ENCODE results near the gene TOB1.

TOB1 gene

DNA sequence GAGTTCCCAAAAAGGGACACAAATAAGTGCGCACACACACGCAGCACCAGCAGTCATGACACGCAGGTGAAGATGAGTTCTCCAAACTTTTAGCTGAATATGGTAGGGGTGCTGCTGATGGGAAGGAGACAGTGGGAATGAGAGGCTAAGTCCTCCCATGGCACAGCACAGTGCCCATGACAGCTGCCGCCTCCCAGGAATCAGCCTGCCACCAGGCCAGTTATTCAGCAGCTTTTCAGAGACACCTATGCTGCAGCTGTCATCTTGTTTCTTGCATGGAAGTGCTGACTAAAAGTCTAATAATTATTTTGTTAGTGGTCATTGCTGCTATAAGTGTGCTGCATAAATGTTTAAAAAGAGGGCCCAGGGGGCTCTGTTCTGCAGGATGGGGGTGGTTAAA lies 18.6 kb downstream of the TOB1 start:
- H3K4me3 ChIP-seq (ENCODE audit: low read depth, low read length) = no peak overlapping the region
- no peak for DNase-seq (ENCODE audit: low read depth)
- TF ChIP-seq CTCF (IDR thresholded peaks at IDR 0.05; ENCODE audit: low read depth, low read length, missing control alignments) = no peak

DNA sequence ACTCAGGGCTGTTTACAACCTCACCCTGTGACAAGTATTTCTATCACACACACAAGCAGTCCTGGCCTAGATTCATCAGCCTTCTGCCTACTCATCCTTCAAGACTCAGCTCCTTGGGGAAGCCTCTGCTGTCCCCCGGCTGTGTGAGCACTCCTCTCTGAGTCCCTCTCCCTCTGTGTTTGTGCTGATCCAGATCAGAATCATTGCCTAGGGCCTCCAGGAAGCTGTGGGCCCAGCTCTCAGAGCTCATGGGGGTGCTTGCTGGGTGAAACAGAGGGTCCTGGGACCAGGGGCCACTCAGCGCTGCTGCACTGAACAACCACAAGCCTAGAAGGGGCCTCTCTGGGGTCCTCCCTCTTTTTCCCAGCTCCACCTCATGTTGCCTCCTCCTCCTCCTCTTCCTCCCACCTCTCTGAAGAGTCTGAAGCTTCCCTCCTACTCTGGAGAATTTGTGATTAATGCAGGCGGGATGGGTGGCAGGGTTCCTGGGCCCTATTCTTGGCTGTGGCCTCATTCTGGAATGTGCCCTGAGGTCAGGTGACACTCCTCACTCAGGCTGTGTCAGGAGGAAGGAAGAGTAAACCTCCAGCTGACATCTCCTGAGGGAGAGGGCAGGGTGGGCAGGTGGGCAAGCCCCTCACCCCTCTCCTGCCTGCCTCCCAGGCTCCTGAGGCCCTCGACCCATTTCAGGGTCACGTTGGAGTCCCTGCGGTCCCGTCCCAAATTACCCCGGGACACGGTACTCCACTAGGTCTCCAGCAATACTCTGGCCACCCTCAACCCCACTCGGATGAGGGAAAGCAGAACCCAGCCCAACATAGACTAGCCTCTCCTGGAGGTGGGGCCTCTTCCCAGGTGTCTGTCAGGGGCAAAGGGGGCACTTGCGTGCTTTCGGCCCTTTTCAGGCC lies 20.7 kb downstream of the TOB1 start:
- H3K4me3 ChIP-seq (ENCODE audit: low read depth, low read length) = no peak overlapping the region
- TF ChIP-seq CTCF (IDR thresholded peaks at IDR 0.05; ENCODE audit: low read depth, low read length, missing control alignments) = no peak
- DNase-seq (ENCODE audit: low read depth) = no peak

- TF ChIP-seq CTCF (IDR thresholded peaks at IDR 0.05; ENCODE audit: low read depth, low read length, missing control alignments) = no peak
- no peak for DNase-seq (ENCODE audit: low read depth)
- no peak overlapping the region for H3K4me3 ChIP-seq (ENCODE audit: low read depth, low read length)
Observed at GRCh38 chr17:50844117-50844700, 21.9 kb downstream of the TOB1 start.

- DNase-seq (ENCODE audit: low read depth) = no peak
- no peak for TF ChIP-seq CTCF (IDR thresholded peaks at IDR 0.05; ENCODE audit: low read depth, low read length, missing control alignments)
- no peak overlapping the region for H3K4me3 ChIP-seq (ENCODE audit: low read depth, low read length)
Observed at GRCh38 chr17:50843150-50843905, 22.8 kb downstream of the TOB1 start.

DNA sequence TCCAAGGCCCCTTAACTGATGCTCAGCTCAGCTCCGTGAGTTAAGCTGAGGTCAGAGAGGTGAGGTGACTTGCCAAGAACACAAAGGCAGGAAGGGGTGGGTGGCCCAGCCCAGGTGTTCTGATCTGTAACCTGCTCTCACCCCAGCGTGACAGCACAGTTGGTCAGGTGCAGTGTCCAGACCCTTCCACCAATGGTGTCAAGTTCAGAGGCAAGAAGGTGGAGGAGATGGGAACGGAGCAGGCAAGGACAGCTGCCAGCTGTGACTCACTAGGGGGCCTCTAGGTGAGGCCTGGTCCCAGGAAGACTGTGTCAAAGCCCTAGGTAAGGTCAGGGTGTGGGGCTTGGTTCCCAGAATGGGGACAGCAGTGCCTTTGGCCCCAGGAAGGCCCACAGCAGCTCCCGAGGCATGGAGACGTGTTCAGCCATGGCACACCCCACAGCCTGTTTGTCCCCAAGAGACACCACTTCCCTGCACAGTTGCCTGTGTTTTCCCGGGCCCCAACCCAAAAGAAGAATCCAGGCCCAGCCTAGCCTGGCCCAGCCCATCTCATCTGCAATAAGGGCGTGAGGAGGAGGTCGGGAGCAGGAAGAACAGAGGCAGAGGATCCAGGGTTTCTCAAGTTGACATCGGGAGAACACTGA lies 23.5 kb downstream of the TOB1 start:
- DNase-seq (ENCODE audit: low read depth) = no peak
- TF ChIP-seq CTCF (IDR thresholded peaks at IDR 0.05; ENCODE audit: low read depth, low read length, missing control alignments) = no peak
- H3K4me3 ChIP-seq (ENCODE audit: low read depth, low read length) = no peak overlapping the region

GRCh38 chr17:50841949-50842354 lies 24.2 kb downstream of the TOB1 start:
- H3K4me3 ChIP-seq (ENCODE audit: low read depth, low read length) = no peak overlapping the region
- TF ChIP-seq CTCF (IDR thresholded peaks at IDR 0.05; ENCODE audit: low read depth, low read length, missing control alignments) = peak; percentile 84
- no peak for DNase-seq (ENCODE audit: low read depth)

Data from GM12864 (cell line).